Esophagus (tissue), 2 donors: ENCODE results near the gene GIMAP1. TPM values are rescaled to one million over a fixed set of nuclear protein-coding genes. Genes with fewer than 3 reads are reported as not detected.
A peak's percentile ranks its signal among the peaks of the same experiment; 100 is the strongest.

Experiments used
- H3K27ac ChIP-seq, 2 donors: one replicate each; pipeline ENCODE4 v1.5.1; 2013; ENCODE audit warnings: low read depth in 2 of 2, mild to moderate bottlenecking in 2 of 2, inconsistent platforms in 1 of 2, low read length in 1 of 2, moderate library complexity in 1 of 2
- H3K27me3 ChIP-seq, 2 donors: one replicate each; pipeline ENCODE4 v1.6.1; 2013; ENCODE audit warnings: low read length in 2 of 2, control low read depth in 1 of 2, mild to moderate bottlenecking in 1 of 2; ENCODE audit not compliant: insufficient read depth in 2 of 2, control insufficient read depth in 1 of 2
- H3K36me3 ChIP-seq, 2 donors: one replicate each; pipeline ENCODE4 v1.6.1; 2013; ENCODE audit warnings: low read length in 1 of 2; ENCODE audit not compliant: control insufficient read depth in 2 of 2, insufficient read depth in 2 of 2
- H3K4me1 ChIP-seq, 2 donors: one replicate each; pipeline ENCODE4 v1.6.1; 2013; ENCODE audit warnings: low read length in 1 of 2; ENCODE audit not compliant: control insufficient read depth in 2 of 2, insufficient read depth in 2 of 2
- H3K4me3 ChIP-seq, 2 donors: one replicate each; pipeline ENCODE4 v1.5.1; 2013; ENCODE audit warnings: low read length in 2 of 2, mild to moderate bottlenecking in 2 of 2, low read depth in 1 of 2, moderate library complexity in 1 of 2
- H3K9me3 ChIP-seq, 2 donors: one replicate each; pipeline ENCODE4 v1.6.1; 2013; ENCODE audit warnings: mild to moderate bottlenecking in 2 of 2, low read depth in 1 of 2, low read length in 1 of 2, moderate library complexity in 1 of 2; ENCODE audit not compliant: control insufficient read depth in 2 of 2, insufficient read depth in 1 of 2
- WGBS, 2 donors: extraction: QIAGEN DNeasy Blood & Tissue Kit; methylation state at CpG; one replicate each; pipeline ENCODE4 v1.1.7; 2013; 5-methylcytosine and 5-hydroxymethylcytosine counted together
- polyA plus RNA-seq, 2 donors: library from polyadenylated mRNA; stranded (reverse); fragments of 200-250 nt; gene quantifications; one replicate each; pipeline ENCODE4 v1.2.3, GENCODE V29; 2013
- donor health status: healthy with polysubstance abuse.
- donor health status: Bipolar disorder and iron deficiency.

GIMAP1 gene
- polyA plus RNA-seq, 2 donors: 1.2 to 1.5 TPM

GRCh38 chr7:150753826-150754603 is 37.6 kb downstream of the GIMAP1 start:
- 34 to 37% methylated on average over 3 of the region's 3 CpGs for WGBS, 2 donors
- no peaks in the 10 kb centered on the region for H3K9me3 ChIP-seq
- H3K4me1 ChIP-seq: no peaks in the 10 kb centered on the region
- H3K27me3 ChIP-seq: peaks cover 0 to 3% of the 10 kb centered on the region in 2 donors
- H3K4me3 ChIP-seq: no peak overlapping the region
- no peaks in the 10 kb centered on the region for H3K36me3 ChIP-seq
- no peak overlapping the region for H3K27ac ChIP-seq

- H3K9me3 ChIP-seq: no peaks in the 10 kb centered on the region
- peak overlapping the region; percentile 13 to 29 for H3K27ac ChIP-seq
- H3K36me3 ChIP-seq: no peaks in the 10 kb centered on the region
- H3K27me3 ChIP-seq: peaks cover 0 to 3% of the 10 kb centered on the region in 2 donors
- no peaks in the 10 kb centered on the region for H3K4me1 ChIP-seq
- H3K4me3 ChIP-seq: no peak overlapping the region
These were observed 38.5 kb downstream of the GIMAP1 start for GRCh38 chr7:150754951-150755350.

DNA sequence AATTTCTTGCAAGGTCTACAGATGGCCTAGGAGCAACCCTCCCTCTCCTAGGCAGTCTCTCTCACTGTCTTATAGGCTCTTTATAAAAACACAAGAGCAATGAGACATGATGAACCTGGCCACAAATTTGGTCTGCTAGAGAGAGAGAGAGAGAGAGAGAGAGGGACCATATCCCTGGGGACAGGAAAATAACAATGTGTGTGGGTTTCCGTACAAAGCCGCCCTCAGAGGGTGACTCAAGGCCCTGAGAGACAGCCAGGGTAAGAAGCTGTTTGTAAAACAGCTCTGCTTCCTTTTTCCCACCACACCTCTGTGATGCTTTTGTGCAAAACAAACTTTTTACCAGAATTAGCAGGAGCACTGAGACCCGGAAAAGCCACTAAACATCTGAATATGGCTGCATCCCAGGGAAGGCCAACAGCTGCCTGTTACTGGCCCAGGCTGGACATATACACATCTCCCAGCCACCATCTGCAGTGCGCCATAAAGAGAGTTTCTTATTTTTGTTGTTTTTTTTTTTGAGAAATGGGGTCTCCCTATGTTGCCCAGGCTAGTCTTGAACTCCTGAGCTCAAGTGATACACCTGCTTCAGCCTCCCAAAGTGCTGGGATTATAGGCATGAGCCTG is 39.2 kb downstream of the GIMAP1 start:
- Histone ChIP-seq H3K27ac (peak overlapping the region; percentile 28 to 29), H3K36me3 (no peaks in the 10 kb centered on the region), H3K4me3 (no peak overlapping the region), H3K4me1 (no peaks in the 10 kb centered on the region), H3K27me3 (peaks cover 0 to 3% of the 10 kb centered on the region in 2 donors), H3K9me3 (no peaks in the 10 kb centered on the region)
- 62 to 63% methylated on average over 4 of the region's 4 CpGs for WGBS, 2 donors

GRCh38 chr7:150756166-150756565 is 39.8 kb downstream of the GIMAP1 start:
- Histone ChIP-seq H3K27ac (peak overlapping the region in 1 of 2 donors; percentile 23), H3K36me3 (no peaks in the 10 kb centered on the region), H3K4me1 (no peaks in the 10 kb centered on the region), H3K27me3 (peaks cover 0 to 3% of the 10 kb centered on the region in 2 donors), H3K9me3 (no peaks in the 10 kb centered on the region), H3K4me3 (no peak overlapping the region)
- WGBS, 2 donors: 55 to 71% methylated on average over 3 of the region's 3 CpGs

GRCh38 chr7:150756858-150757257 is 40.4 kb downstream of the GIMAP1 start:
- H3K4me3 ChIP-seq: no peak overlapping the region
- H3K36me3 ChIP-seq: no peaks in the 10 kb centered on the region
- H3K27me3 ChIP-seq: peaks cover 0 to under 1% of the 10 kb centered on the region in 2 donors
- H3K4me1 ChIP-seq: no peaks in the 10 kb centered on the region
- H3K9me3 ChIP-seq: no peaks in the 10 kb centered on the region
- 32 to 40% methylated on average over 1 of the region's 1 CpG for WGBS, 2 donors
- H3K27ac ChIP-seq: no peak overlapping the region

- Histone ChIP-seq H3K9me3 (no peaks in the 10 kb centered on the region), H3K27ac (no peak overlapping the region), H3K4me3 (no peak overlapping the region), H3K4me1 (no peaks in the 10 kb centered on the region), H3K27me3 (no peaks in the 10 kb centered on the region), H3K36me3 (no peaks in the 10 kb centered on the region)
- WGBS, 2 donors: 69 to 85% methylated on average over 1 of the region's 1 CpG
These were observed 43.1 kb downstream of the GIMAP1 start for GRCh38 chr7:150759479-150759878.

DNA sequence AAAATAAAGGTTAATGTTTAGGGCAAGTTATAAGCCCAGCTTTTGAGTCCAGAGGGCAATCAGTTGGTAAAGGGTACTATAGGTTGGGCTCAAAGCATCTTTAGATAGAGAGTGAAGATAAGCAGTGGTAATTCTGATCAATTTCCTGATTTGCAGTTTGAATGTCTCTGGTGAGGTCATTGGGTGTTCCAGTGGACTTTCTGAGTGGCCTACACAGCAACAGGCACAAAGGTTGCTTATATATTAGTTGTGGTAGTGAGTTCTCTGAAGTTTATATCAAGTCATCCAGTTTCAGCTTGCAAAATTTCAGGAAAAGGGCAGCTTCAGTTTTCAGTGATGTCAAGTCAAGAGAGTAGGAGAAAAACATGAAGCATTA is 49.9 kb downstream of the GIMAP1 start:
- Histone ChIP-seq H3K36me3 (no peaks in the 10 kb centered on the region), H3K27ac (no peak overlapping the region), H3K9me3 (no peaks in the 10 kb centered on the region), H3K4me3 (no peak overlapping the region), H3K27me3 (no peaks in the 10 kb centered on the region), H3K4me1 (no peaks in the 10 kb centered on the region)

- 80 to 83% methylated on average over 4 of the region's 4 CpGs for WGBS, 2 donors
- Histone ChIP-seq H3K9me3 (no peaks in the 10 kb centered on the region), H3K36me3 (no peaks in the 10 kb centered on the region), H3K27me3 (no peaks in the 10 kb centered on the region), H3K4me1 (no peaks in the 10 kb centered on the region), H3K4me3 (no peak overlapping the region), H3K27ac (no peak overlapping the region)
These were observed 53.4 kb downstream of the GIMAP1 start for GRCh38 chr7:150769768-150770167.
